CD4-positive, alpha-beta T cell treated with Interleukin-17A for 1 hour (primary cell): ENCODE measurements around the gene TTC8.
"Not testable (repeated sequence)": the region's sequence is repeated elsewhere in the genome, so short reads cannot be mapped to it uniquely, and the experiment has no call there.

Source experiments
- DNase-seq: peaks from one replicate; pipeline ENCODE4 v3.0.0-alpha.2; 2020

Gene TTC8

DNA sequence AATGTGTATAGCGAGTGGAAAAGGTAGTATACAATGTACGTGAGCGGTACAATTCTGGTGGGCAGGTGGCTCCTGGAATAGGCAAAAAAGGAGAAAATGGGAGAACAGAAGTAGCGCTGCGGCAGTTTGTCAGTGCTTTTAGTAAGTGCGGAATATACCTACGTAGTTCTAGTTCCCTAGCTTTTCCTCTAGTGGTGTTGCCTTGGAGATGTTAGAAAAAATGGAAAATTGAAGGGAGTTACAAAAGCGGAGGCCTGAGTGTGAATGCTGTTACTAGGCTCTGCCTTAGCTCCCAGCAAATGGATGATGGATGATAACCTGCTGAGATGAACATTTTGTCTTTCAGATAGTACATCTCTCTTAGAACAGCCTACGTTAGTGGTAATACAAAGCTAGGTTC lies 1.1 kb downstream of the TTC8 start:
- DNase-seq: no peak

DNA sequence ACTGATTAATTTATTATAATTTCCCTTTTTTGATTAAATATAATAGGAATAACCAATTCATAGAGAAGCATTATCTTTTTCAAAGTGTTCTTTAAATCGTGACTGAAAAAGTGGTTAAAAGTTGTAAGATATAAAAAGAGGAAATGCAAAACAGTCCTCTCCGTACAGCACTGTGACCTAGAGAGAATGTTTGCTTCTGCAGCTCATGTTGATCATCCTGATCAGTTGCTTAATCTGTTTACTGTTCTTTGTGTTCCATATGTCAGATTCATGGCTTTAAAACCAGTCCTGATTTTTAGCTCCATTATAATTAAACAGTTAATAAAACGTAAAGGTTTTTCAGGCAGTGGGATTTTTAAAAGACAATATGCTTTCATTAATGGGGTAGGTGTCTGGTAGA lies 4.7 kb downstream of the TTC8 start:
- DNase-seq: no peak

DNA sequence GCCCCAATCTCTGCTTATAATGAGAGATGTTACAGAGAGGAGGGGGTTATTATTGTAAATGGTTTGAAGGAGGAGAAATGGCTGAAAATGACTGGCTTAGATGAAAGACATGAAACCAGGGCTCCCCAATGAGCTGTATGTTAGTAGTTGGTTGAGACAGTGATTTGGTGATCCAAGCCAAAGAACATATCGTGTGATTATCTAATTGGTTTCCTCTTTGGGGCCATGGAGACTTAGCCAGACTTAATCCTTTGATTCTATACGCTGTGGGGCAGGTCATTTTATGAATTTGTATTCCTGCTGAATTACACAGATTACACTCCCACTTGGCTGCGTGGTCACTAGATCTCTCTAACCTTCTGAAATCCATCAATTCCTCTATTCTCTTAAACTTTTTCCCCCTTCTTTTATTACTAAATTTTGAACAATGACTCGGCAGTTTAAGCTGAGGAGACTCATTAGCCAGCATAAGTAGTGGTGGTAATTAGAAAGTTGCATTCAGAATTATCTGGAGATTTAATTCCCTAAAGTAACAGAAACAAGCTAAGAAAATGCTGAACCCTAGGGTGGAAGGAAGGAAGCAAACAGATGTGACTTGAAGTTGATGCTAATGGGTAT lies 5.3 kb downstream of the TTC8 start:
- DNase-seq: no peak

DNA sequence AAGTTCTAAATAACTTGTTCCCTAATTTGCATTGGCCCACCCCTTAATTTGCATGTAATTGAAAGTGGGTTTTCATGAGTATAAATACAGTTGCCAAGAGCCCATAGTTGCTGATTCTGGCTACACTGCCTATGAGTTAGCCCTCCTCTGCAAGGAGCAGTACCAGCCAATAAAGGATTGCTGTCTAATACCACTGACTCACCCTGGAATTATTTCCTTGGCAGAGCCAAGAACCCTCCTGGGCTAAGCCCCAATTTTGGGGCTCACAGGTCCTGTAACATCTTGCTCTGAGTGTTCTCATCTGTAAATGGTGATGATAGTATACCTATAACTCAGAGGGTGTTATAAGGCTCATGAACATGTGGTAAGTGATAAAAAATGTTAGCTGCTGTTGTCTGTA lies 6.8 kb downstream of the TTC8 start:
- DNase-seq: no peak

DNA sequence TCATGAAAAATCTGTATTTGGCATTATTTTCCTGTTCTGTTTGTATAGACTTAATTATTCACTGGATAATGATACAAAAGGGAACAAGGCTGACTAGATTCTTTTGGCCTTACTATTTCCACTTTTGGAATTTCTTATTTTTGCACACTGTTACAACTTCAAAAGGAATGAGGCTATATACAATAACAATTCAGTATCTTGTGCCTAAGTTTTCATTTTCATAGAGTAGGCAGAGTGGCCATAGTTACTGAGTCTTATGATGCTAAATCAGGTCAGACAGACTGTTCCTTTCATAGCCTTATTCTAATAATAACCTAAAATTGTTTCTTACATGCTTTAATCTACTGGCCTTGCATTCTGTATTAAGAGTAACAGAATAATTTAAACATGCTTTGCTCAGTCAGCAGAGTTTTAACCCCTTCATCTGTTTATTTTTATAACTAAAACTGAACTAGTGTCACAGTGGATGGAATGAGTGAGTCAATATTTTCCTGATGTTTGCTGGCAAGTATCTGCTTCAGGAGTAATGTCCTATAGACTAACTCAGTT lies 10.5 kb downstream of the TTC8 start:
- no peak for DNase-seq

DNA sequence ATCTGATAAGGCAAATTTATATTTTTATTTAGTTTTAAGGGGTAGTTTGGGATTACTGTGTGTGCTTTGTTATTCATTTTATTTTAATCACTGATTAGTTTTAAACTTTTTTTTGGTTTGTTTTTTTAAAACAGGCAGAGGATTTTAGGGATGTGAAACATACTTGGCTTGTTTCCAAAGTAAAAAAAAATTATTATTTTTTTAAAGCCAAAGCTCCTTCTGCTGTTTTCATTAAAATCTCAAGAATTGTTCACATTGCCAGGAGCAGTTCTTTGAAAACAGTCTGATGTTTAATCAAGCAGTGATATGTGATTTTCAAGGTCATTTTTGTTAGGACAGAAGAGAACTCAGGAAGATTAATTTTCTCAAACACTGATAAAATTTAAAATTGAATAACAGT lies 11.2 kb downstream of the TTC8 start:
- DNase-seq: no peak

DNA sequence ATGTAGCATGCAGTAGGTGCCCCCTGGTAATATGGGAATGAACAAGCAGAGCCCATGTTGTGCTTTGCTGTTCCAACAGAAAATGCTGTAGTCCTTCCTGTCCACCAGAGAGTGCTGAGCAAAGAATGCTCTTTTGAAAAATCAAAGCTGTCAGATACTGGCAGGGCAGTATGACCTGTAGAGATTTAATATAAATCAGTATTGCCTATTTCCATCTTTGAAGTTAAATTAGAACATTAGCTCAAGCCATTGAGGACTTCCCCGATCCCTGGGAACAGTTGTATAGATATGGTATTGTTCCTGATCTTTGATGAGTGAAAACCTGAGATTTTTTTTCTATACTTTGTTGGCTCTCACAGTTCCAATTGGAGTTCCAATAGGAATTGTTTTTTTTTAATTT lies 13.0 kb downstream of the TTC8 start:
- no peak for DNase-seq

DNA sequence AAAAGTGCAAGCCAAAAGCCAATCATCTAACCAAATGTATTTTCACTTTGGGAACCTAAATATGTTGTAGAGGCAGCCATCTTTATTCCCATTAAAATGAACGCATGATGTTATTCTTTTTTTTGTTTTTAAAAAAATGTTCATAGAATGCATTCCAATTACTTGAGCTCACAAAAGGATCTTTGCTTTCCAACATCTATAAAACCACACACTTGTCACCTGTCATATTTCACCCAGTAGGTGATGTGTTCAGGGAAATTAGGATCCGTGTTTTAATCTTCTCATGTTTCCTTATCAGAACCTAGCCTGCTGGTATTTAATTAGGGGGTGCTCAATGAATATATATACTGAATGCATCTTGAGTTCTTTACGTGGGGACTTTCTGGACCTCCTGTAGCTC lies 13.6 kb downstream of the TTC8 start:
- DNase-seq: no peak

DNA sequence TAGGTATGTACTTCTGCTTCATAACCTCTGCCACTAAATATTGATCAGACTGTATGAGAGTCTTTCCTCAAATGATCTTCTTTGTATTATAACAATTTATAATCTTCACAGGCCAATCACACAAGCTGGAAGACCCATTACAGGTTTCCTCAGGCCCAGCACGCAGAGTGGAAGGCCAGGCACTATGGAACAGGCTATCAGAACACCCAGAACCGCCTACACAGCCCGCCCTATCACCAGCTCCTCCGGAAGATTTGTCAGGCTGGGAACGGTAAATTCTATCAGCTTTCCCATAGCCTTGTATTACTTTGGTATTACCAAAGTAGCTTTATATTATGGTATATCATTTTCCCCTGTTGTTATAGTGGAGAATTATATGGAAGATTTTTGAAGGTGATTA lies 16.5 kb downstream of the TTC8 start:
- no peak for DNase-seq

DNA sequence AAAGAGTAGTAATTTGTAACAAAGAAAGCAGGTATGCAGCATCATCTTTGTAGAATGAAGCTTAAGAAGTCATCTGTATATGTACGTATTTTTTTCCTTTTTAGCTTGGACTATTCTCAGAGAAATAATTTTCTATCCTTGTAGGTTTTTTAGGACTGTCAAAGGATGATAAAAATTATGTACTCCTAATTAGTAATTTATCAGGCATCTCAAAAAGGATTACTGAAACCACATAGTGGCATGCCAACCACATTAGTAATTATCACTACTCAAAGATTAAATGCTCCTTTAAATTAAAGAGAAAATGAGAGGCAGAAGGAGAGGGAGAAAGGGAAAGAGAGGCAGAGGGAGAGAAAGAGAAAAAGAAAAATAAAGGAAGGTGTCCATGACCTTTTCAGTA lies 17.3 kb downstream of the TTC8 start:
- DNase-seq: no peak

DNA sequence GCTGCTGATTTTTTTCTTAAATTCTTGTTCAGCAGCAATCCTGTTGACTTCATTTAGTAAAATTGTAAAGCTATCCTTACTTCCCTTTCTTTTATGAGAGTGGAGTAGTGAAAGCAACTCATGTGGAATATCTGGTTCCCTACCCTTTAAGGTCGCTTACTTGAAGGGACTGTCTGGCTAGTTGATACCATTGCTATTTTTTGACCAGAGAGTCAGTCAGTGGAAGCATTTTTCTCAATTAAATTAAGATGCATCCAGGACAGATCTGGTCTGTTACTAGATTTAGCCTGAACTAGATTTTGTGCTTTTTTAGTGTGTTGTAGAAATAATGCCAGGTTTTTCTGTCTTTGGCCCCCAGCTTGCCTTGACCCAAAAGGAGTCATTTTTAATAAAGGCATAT lies 18.0 kb downstream of the TTC8 start:
- DNase-seq: no peak

DNA sequence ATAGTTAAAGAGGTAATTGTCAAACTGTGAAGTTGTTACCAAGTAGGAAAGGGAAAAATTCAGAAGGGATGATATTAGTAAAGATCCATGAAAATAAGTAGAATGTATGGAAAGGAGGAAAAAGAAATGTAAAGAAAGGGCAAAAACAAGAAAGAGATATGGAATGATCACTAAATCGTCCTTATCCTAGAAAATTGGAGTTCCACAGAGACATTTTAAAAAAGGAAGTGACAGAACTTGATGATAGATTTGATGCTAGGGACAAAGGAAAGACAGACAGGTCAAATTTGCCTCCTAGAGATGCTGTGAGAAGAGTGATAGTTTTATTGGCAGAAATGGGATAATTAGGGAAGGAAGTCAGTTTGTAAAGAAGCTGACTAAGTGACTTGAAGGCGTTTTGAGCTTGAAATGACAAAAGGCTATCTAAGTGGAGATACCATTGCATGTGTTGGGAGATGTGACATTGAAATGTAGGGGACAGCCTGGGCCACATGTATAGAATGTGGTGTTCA lies 20.6 kb downstream of the TTC8 start:
- DNase-seq: no peak

DNA sequence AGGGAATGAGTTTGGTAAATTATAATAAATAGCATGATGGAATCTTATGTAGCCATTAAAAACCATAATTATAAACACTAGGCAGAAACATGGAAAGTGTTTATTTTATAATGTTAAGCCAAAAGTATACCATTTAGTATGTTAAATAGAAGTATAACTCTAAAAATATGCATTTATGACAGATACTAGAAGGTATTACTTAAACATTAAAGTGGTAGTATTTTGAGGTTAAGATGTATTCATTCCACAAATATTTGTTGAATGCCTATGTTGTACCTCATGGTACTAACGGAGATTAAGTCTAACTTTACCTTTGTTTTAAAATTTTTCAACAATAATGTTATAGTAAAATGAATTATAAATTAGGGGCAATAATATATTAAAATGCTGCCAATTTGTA lies 24.1 kb downstream of the TTC8 start:
- DNase-seq: no peak

DNA sequence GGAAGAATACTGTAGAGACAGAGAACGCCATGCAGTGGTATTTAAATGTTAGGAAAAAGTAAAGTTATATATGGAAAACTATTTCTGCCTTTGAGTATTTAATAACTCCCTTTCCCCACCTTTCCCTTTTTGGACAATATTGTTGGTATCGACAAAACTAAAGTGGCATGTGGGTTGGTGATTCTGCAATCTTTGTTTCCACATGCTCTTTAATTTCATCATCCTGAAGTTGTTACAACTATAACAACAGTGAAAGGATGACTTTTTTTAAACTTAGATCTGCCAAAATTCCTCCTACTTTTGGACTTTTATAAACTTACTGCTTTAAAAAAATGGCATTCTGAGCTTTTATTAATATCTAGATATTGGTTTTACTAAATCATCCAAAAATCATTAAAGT lies 25.3 kb downstream of the TTC8 start:
- no peak for DNase-seq

DNA sequence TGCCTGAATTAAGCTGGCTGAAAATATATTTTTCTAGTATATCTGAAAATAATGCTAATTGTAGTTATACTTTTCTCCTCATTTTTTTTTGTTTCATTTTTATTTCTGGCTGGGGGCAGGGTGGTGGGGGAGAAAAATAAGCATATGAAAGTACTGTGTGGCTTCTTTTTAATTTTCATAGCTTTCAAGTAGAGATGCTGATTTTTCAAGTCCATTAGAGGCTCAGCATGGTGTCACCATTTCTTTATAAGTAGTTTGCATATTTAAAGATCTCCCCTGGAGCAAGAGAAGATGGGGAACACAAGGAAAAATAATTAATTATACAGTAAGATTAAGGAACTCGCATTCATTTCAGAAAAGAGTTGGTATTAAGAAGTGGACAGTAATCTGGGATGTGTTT lies 27.1 kb downstream of the TTC8 start:
- DNase-seq: no peak

DNA sequence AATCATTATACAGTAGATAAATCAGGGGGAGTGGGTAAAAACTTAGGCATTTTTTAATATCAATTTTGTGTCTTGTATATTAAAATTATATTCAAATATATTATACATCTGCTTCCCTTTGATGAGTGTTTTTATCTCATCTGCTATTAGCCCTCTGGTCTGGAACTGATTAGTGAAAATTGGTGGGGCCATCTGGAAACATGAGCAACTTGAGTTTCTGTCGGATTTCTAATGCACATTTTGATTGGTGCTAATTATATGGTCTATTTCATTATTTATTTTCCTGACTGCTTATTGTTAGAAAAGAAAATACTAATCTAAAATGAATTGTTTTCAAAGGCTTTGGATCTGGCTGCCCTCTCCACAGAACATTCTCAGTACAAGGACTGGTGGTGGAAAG lies 28.2 kb downstream of the TTC8 start:
- DNase-seq: no peak

DNA sequence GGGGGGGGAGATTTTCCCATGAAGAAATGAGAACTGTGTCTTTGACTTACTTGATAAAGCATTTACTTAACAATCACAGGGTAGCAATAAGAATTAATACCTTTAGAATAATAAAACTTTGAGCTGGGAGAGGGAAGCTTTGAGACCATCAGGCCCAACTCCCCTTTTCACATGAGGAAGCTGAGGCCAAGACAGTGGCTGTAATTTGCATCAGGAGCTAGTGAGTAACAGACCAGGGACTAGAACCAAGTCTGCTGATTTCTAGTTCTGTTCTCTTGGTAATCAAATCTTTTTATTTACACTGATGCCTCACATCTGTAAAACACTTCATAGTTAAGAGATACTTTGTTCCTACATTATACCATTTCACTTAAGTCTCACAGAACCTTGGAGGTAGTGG lies 28.7 kb downstream of the TTC8 start:
- DNase-seq: no peak

DNA sequence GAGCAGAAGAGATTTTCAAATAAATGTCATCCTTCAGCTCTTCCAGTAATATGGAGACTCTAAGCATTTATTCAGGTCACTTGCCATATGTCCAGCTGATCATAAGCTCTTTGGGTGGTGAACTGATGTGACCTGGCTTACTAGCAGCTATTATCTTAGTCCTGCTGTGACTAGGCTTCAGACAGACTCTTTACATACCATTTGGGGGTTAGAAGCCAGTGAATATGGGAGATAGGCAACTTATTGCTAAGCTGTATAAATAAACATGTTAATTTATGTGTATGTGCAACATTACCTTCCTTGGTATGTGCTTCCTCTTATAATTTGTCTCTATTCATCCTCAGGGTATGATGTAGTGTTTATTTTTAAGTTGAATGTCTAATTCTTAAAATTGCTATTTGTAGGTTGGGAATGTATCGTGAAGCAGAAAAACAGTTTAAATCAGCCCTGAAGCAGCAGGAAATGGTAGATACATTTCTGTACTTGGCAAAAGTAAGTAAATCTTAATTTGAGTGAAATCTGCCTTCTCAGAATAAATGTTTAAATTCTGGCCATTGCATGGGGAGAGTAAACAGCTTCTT lies 32.4 kb downstream of the TTC8 start:
- no peak for DNase-seq

DNA sequence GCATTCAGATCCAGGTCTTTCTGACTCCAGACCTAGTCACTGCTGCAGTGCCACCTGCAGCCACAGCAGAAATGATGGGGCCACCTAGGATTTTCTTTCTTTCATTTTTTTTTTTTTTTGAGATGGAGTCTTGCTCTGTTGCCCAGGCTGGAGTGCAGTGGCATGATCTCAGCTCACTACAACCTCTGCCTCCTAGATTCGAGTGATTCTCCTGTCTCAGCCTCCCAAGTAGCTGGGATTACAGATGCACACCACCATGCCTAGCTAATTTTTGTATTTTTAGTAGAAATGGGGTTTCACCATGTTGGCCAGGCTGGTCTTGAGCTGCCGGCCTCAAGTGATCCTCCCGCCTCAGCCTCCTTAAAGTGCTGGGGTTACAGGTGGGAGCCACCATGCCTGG lies 33.4 kb downstream of the TTC8 start:
- not testable (repeated sequence) for DNase-seq

DNA sequence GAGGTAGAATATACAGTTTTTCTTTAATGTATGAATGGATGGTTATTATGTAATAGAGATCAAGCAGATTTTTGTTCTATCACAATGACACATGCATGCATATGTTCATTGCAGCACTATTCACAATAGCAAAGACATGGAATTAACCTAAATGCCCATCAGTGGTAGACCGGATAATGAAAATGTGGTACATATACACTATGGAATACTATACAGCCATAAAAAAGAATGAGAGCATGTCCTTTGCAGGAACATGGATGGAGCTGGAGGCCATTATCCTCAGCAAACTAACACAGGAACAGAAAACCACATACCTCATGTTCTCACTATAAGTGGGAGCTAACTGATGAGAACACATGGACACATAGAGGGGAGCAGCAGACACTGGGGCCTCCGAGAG lies 34.7 kb downstream of the TTC8 start:
- DNase-seq: not testable (repeated sequence)

DNA sequence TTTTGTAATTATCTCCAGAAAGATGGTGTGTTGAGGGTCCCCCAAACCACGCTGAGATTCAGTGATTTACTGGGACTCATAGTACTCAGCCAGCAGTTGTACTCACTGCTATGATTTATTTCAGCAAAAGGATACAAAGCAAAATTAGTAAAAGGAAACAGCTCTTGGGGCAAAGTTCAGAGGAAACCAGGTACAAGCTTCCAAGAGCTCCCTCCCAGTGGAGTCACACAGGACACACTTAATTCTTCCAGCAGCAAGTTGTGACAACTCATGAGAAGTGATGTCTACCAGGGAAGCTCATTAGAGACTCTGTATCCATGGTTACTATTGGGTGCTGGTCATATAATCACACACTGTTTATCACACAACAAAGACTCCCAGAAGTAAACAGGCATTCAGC lies 38.7 kb downstream of the TTC8 start:
- DNase-seq: no peak

DNA sequence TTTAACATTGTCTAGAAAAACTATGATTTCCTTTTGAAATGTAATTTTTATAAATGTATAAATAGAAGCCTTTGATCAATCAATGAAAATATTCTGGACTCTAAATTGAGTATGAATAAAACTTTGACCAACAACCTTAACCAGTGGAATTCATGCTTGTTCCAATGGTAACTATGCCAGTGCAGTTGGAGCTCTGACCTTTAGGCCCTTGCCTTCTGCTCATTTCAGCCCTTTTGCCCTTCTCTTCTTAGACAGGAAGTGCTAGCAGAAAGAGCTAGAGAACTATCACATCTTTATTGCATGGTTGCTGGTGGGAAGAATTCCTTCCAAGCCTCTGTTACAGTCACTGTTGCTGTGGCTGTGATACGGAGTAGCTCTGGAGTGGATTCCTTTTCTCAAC lies 39.7 kb downstream of the TTC8 start:
- DNase-seq: no peak

DNA sequence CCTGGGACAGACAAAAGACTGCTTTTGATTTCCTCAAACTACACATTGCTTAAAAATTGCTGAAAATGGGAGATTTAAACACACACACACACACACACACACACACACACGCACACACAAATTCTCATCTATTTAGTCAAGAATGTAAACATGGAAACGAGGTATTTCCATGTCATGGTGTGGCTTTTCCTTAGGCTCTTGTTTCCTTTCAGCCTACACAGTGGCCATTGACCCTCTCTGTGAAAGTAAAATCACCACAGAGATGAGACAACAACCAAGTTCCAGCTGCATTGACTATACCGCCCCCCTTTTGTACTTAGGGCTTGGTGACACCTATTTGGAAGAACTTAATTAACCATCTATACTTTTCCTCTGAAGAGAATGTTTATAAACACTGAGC lies 41.9 kb downstream of the TTC8 start:
- no peak for DNase-seq

DNA sequence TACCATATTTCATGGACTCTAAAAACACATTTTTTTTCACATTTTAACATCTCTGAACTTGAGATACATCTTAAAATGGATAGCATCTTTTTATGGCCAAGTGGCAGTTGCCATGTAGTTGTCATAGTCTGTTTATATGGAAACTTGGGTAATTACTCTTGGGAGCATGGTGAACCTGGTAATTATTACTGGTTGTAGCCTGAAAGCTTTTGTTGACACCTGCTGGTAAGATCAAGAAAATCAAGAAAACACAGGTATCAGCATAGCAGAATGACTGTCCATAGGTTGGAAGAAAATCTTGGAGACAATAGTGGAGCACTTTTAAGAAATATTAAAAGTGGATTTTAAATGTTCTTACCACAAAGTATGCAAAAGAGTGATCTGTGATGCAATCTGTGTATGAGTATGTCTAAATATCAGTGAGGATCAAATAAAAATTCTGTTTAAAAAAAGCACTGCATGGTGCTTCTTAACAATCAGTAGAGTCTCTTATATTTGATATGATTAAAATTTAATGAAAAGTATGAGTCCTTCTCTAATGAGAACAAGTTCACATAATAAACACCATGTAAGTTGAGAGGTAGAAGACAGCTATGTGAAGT lies 44.2 kb downstream of the TTC8 start:
- peak; percentile 24 for DNase-seq

DNA sequence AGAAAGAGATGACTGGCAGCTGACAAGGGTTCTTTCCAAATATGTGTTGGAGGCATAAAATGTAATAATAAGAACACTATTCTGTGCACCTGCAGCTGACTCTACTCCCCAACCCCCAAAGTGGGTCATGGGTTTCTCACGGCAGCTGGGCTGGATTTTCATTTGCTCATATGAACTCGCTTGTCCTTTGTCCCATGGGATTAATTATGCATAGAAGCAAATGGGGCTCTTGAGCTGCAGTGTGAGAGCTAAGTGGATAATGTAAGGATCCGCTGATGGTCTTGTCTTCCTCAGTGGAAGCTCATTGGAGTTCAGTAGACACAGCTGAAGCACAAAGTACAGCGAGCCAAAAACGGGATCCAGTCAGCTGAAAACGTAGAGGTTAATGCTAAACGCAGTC lies 46.3 kb downstream of the TTC8 start:
- DNase-seq: no peak
